ENCODE results near the gene GRK1. TPM values are rescaled to one million over a fixed set of nuclear protein-coding genes. Genes with fewer than 3 reads are reported as not detected.

GRK1 gene
- total and polyA plus RNA-seq, 8 donors: 0.02 to 0.04 TPM; not detected in 6

- H3K9me3 ChIP-seq: no peaks in the 10 kb centered on the region
- FAIRE-seq (no peak), DNase-seq (peak in 2 of 6 donors; percentile 45), ATAC-seq (no peak)
- no peak overlapping the region for H3K27ac ChIP-seq
- no peaks in the 10 kb centered on the region for H3K4me1 ChIP-seq
- no peak for TF ChIP-seq CTCF (IDR thresholded peaks at IDR 0.05)
- no peaks in the 10 kb centered on the region for H3K36me3 ChIP-seq
- 71 to 84% methylated on average over 22 of the region's 22 CpGs for WGBS, 2 donors
- intact Hi-C loops (cut with DNase I): no loop called here
- H3K27me3 ChIP-seq: no peaks in the 10 kb centered on the region
- no peak overlapping the region for H3K4me3 ChIP-seq
Measured at GRCh38 chr13:113739527-113740285, 72.7 kb downstream of the GRK1 start.

GRCh38 chr13:113740286-113740556 lies 73.2 kb downstream of the GRK1 start:
- Histone ChIP-seq H3K4me1 (no peaks in the 10 kb centered on the region), H3K4me3 (no peak overlapping the region), H3K9me3 (no peaks in the 10 kb centered on the region), H3K27me3 (no peaks in the 10 kb centered on the region), H3K36me3 (no peaks in the 10 kb centered on the region), H3K27ac (no peak overlapping the region)
- no peak for TF ChIP-seq CTCF (IDR thresholded peaks at IDR 0.05)
- peak in 1 of 6 donors; percentile 18 for DNase-seq
- no peak for ATAC-seq
- intact Hi-C loops (cut with DNase I): no loop called here
- no peak for FAIRE-seq
- 69 to 71% methylated on average over 9 of the region's 9 CpGs for WGBS, 2 donors

GRCh38 chr13:113740661-113741060 lies 73.6 kb downstream of the GRK1 start:
- H3K27me3 ChIP-seq: no peaks in the 10 kb centered on the region
- no peaks in the 10 kb centered on the region for H3K36me3 ChIP-seq
- no peaks in the 10 kb centered on the region for H3K4me1 ChIP-seq
- WGBS, 2 donors: 69 to 74% methylated on average over 16 of the region's 16 CpGs
- no peak overlapping the region for H3K27ac ChIP-seq
- FAIRE-seq (no peak), ATAC-seq (no peak), DNase-seq (peak in 2 of 6 donors; percentile 31 to 41)
- no peak for TF ChIP-seq CTCF (IDR thresholded peaks at IDR 0.05)
- H3K4me3 ChIP-seq: no peak overlapping the region
- H3K9me3 ChIP-seq: no peaks in the 10 kb centered on the region
- intact Hi-C loops (cut with DNase I): no loop called here

- no peak for DNase-seq
- peak in 1 of 4 donors; percentile 55 for ATAC-seq
- H3K4me3 ChIP-seq: no peak overlapping the region
- no peaks in the 10 kb centered on the region for H3K9me3 ChIP-seq
- FAIRE-seq: no peak
- no peaks in the 10 kb centered on the region for H3K36me3 ChIP-seq
- intact Hi-C loops (cut with DNase I): no loop called here
- no peak for TF ChIP-seq CTCF (IDR thresholded peaks at IDR 0.05)
- 65 to 74% methylated on average over 15 of the region's 15 CpGs for WGBS, 2 donors
- H3K27ac ChIP-seq: no peak overlapping the region
- no peaks in the 10 kb centered on the region for H3K4me1 ChIP-seq
- H3K27me3 ChIP-seq: no peaks in the 10 kb centered on the region
Measured at GRCh38 chr13:113741191-113741668, 74.2 kb downstream of the GRK1 start.

GRCh38 chr13:113742000-113742441 lies 75.0 kb downstream of the GRK1 start:
- WGBS, 2 donors: 25 to 30% methylated on average over 15 of the region's 15 CpGs
- intact Hi-C loops (cut with DNase I): no loop called here
- H3K4me3 ChIP-seq: no peak overlapping the region
- TF ChIP-seq CTCF (IDR thresholded peaks at IDR 0.05): no peak
- H3K36me3 ChIP-seq: no peaks in the 10 kb centered on the region
- no peaks in the 10 kb centered on the region for H3K4me1 ChIP-seq
- H3K27ac ChIP-seq: no peak overlapping the region
- H3K27me3 ChIP-seq: no peaks in the 10 kb centered on the region
- DNase-seq: peak in 3 of 6 donors; percentile 43 to 53 (median 50)
- H3K9me3 ChIP-seq: no peaks in the 10 kb centered on the region
- peak in 3 of 4 donors; percentile 63 to 86 (median 81) for ATAC-seq
- FAIRE-seq: no peak

Data from pancreas (tissue), 10 donors.